Endothelial cell of umbilical vein (primary cell): ENCODE data around the gene FHOD3. TPM values are rescaled to one million over a fixed set of nuclear protein-coding genes. Genes with fewer than 3 reads are reported as not detected.

ENCODE experiments used
- BruUV-seq: library from RNA; stranded (reverse); fragments of 400-500 nt; replicated peaks from 2 replicates; lab custom pipeline; 2021; lab: Mats Ljungman, UMichigan
- CTCF ChIA-PET: fragments of 300-600, 350-600 bp; sonication (Branson Sonifier 250); formaldehyde crosslinking; loops from one replicate; lab custom pipeline; 2021; ENCODE audit warnings: antibody characterized with exemption, inconsistent platforms; lab: Charles Lee
- POLR2A ChIA-PET: fragments of 300-600, 350-600 bp; sonication (Branson Sonifier 250); formaldehyde crosslinking; loops from one replicate; lab custom pipeline; 2021; ENCODE audit warnings: antibody characterized with exemption, inconsistent platforms; lab: Charles Lee
- DNase-seq: peaks from one replicate; pipeline ENCODE4 v3.0.0-alpha.2; 2011; ENCODE audit warnings: low read depth, low spot score
- FAIRE-seq: peaks from 2 replicates; lab custom pipeline; 2011; peaks lifted over from hg19 to GRCh38; lab: Jason Lieb, UNC
- H2AFZ ChIP-seq: 2 replicates; pipeline ENCODE4 v1.6.0; 2012; ENCODE audit warnings: low read depth, low read length, control low read depth, inconsistent platforms
- H3K27ac ChIP-seq: 2 replicates; pipeline ENCODE4 v1.5.1; 2011; ENCODE audit warnings: low read depth, mild to moderate bottlenecking, control low read depth, low read length, moderate library complexity; ENCODE audit not compliant: insufficient read depth
- H3K27me3 ChIP-seq, 2 experiments: 2 replicates each; pipeline versions ENCODE4 v1.6.0 to v1.6.1; 2011; ENCODE audit warnings: low read length in 2 of 2, mixed read lengths in 1 of 2; ENCODE audit not compliant: control insufficient read depth in 2 of 2, insufficient read depth in 2 of 2
- H3K36me3 ChIP-seq, 2 experiments: 2 replicates in 1 of 2; 3 replicates in 1 of 2; pipeline ENCODE4 v1.5.1; 2011; ENCODE audit warnings: low read length in 2 of 2, mild to moderate bottlenecking in 1 of 2, moderate library complexity in 1 of 2; ENCODE audit not compliant: control insufficient read depth in 2 of 2, insufficient read depth in 2 of 2; ENCODE audit errors: extremely low read depth in 1 of 2
- H3K4me1 ChIP-seq: 3 replicates; pipeline ENCODE4 v1.5.1; 2011; ENCODE audit warnings: mild to moderate bottlenecking, low read length; ENCODE audit not compliant: control insufficient read depth, insufficient read depth; ENCODE audit errors: extremely low read depth
- H3K4me2 ChIP-seq: 2 replicates; pipeline ENCODE4 v1.6.1; 2011; ENCODE audit warnings: low read length, control low read depth, mixed read lengths; ENCODE audit not compliant: insufficient read depth
- H3K4me3 ChIP-seq, 3 experiments: fragments of 200-600 bp in 1 of 3; sonication (generic), shearing (Covaris generic) in 1 of 3; replicated peaks in 1 of 3; 2 replicates each; pipeline ENCODE4 v1.5.1; 2011 to 2016; ENCODE audit warnings: control low read depth in 3 of 3, low read length in 3 of 3, mild to moderate bottlenecking in 2 of 3, inconsistent platforms in 1 of 3, low read depth in 1 of 3, moderate library complexity in 1 of 3; ENCODE audit not compliant: insufficient read depth in 1 of 3
- H3K79me2 ChIP-seq: 2 replicates; pipeline ENCODE4 v1.6.0; 2012; ENCODE audit warnings: low read length, inconsistent platforms; ENCODE audit not compliant: control insufficient read depth, insufficient read depth
- H3K9ac ChIP-seq: replicated peaks from 2 replicates; pipeline ENCODE3; 2011; ENCODE audit warnings: low read length, control low read depth; ENCODE audit not compliant: insufficient read depth; ENCODE audit errors: extremely low read depth
- H3K9me1 ChIP-seq: replicated peaks from 3 replicates; pipeline ENCODE4 v1.6.0; 2011; ENCODE audit warnings: mild to moderate bottlenecking, low read length; ENCODE audit not compliant: control insufficient read depth, insufficient read depth; ENCODE audit errors: extremely low read depth
- H3K9me3 ChIP-seq: replicated peaks from 2 replicates; pipeline ENCODE4 v1.5.1; 2012; ENCODE audit warnings: low read length, inconsistent platforms; ENCODE audit not compliant: control insufficient read depth, insufficient read depth
- H4K20me1 ChIP-seq: replicated peaks from 2 replicates; pipeline ENCODE3; 2011; ENCODE audit warnings: mild to moderate bottlenecking, low read length; ENCODE audit not compliant: control insufficient read depth, insufficient read depth; ENCODE audit errors: extremely low read depth
- FOS ChIP-seq: IDR thresholded peaks from 2 replicates; pipeline ENCODE4 v1.6.1; 2011; ENCODE audit warnings: mild to moderate bottlenecking, low read length, moderate library complexity, borderline replicate concordance; ENCODE audit not compliant: insufficient read depth
- GATA2 ChIP-seq: IDR thresholded peaks from 2 replicates; pipeline ENCODE4 v1.7.0; 2011; ENCODE audit warnings: low read depth, mild to moderate bottlenecking, moderate library complexity, mixed read lengths, low read length; ENCODE audit not compliant: insufficient read length, insufficient read depth
- JUN ChIP-seq: IDR thresholded peaks from 2 replicates; pipeline ENCODE4 v1.6.1; 2011; ENCODE audit warnings: borderline replicate concordance, low read depth; ENCODE audit not compliant: insufficient read length, insufficient read depth
- MYC ChIP-seq: IDR thresholded peaks from one replicate; pipeline ENCODE4 v1.6.1; 2011; ENCODE audit warnings: mild to moderate bottlenecking, low read depth, low read length
- POLR2A ChIP-seq: IDR thresholded peaks from 2 replicates; pipeline ENCODE4 v1.6.1; 2012; ENCODE audit warnings: low read depth, mild to moderate bottlenecking, control low read depth, low read length
- POLR2AphosphoS5 ChIP-seq: IDR thresholded peaks from 2 replicates; pipeline ENCODE4 v1.6.1; 2012; ENCODE audit warnings: low read depth, mild to moderate bottlenecking, control low read depth, low read length, moderate library complexity; ENCODE audit not compliant: insufficient read depth
- dilution Hi-C: fragments of 300-500 bp; cut with MboI; formaldehyde crosslinking; loops from one replicate; pipeline ENCODE4 v1.15.0; 2019; ENCODE audit warnings: low sequenced_read_pairs; ENCODE audit not compliant: extremely low pct_ligation_motif_present
- intact Hi-C: fragments of 100-400 bp; cut with micrococcal nuclease; formaldehyde crosslinking; loops from one replicate; pipeline ENCODE4 v1.10.0; 2022
- polyA plus RNA-seq, 4 experiments: library from polyadenylated mRNA; depleted of rRNA in 3 of 4; stranded (reverse) in 3 of 4; unstranded in 1 of 4; fragments of >200 nt; gene quantifications; 2 replicates each; pipeline versions ENCODE4 v1.2.1 to v1.2.3, GENCODE V29; 2011 to 2012; ENCODE audit warnings: missing spikeins in 1 of 4
- total RNA-seq: library from RNA; stranded (reverse); gene quantifications from 2 replicates; pipeline ENCODE4 v1.2.3, GENCODE V29; 2021
- TF ChIP-seq, protein P1 (sequence below): IDR thresholded peaks from 2 replicates; pipeline ENCODE4 v1.6.1; 2011; ENCODE audit not compliant: insufficient read depth, insufficient read length
- TF ChIP-seq, protein P2 (sequence below), 2 donors: IDR thresholded peaks; 1 replicate in 1 of 2; 2 replicates in 1 of 2; pipeline ENCODE4 v1.5.1; 2011; ENCODE audit warnings: low read length in 2 of 2, mild to moderate bottlenecking in 2 of 2, moderate library complexity in 2 of 2, control low read depth in 1 of 2, inconsistent platforms in 1 of 2, low read depth in 1 of 2; ENCODE audit not compliant: insufficient read depth in 1 of 2; ENCODE audit errors: extremely low read depth in 1 of 2

The FHOD3 gene
- total and polyA plus RNA-seq, 2 donors (not counting 3 experiments of a cell fraction or from before 2014, with no cell fraction given), result 0.06 to 1.5 TPM

GRCh38 chr18:36711813-36712444 lies 414.4 kb downstream of the FHOD3 start:
- no peaks in the 10 kb centered on the region for H3K9me1 ChIP-seq
- H3K4me1 ChIP-seq, result no peaks in the 10 kb centered on the region
- no peaks in the 10 kb centered on the region for H4K20me1 ChIP-seq
- CTCF ChIA-PET, result interaction anchor here (1.7 kb wide), 1 partner anchor 24 kb away, joined by 13 read pairs; no protein-coding TSS in a partner anchor
- DNase-seq (no peak), FAIRE-seq (no peak)
- H3K27ac ChIP-seq, result no peak overlapping the region
- H3K4me3 ChIP-seq, result no peak overlapping the region
- H3K9ac ChIP-seq, result no peak overlapping the region
- peaks cover 0 to 2% of the 10 kb centered on the region in 2 experiments for H3K27me3 ChIP-seq
- BruUV-seq, result no TSS peak
- no peak overlapping the region for H2AFZ ChIP-seq
- no peaks in the 10 kb centered on the region for H3K9me3 ChIP-seq
- no peaks in the 10 kb centered on the region for H3K79me2 ChIP-seq
- TF ChIP-seq, protein P1, sequence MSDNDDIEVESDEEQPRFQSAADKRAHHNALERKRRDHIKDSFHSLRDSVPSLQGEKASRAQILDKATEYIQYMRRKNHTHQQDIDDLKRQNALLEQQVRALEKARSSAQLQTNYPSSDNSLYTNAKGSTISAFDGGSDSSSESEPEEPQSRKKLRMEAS, result no peak
- TF ChIP-seq POLR2A, result no peak
- peak; percentile 43 for TF ChIP-seq FOS
- TF ChIP-seq, protein P2, sequence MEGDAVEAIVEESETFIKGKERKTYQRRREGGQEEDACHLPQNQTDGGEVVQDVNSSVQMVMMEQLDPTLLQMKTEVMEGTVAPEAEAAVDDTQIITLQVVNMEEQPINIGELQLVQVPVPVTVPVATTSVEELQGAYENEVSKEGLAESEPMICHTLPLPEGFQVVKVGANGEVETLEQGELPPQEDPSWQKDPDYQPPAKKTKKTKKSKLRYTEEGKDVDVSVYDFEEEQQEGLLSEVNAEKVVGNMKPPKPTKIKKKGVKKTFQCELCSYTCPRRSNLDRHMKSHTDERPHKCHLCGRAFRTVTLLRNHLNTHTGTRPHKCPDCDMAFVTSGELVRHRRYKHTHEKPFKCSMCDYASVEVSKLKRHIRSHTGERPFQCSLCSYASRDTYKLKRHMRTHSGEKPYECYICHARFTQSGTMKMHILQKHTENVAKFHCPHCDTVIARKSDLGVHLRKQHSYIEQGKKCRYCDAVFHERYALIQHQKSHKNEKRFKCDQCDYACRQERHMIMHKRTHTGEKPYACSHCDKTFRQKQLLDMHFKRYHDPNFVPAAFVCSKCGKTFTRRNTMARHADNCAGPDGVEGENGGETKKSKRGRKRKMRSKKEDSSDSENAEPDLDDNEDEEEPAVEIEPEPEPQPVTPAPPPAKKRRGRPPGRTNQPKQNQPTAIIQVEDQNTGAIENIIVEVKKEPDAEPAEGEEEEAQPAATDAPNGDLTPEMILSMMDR (IDR thresholded peaks at IDR 0.05; ENCODE audit: extremely low read depth in 1 of 2, insufficient read depth in 1 of 2, low read depth in 1 of 2, low read length in 2 of 2), result no peak
- no peak for TF ChIP-seq MYC
- no peak for TF ChIP-seq GATA2
- TF ChIP-seq JUN, result no peak
- TF ChIP-seq POLR2AphosphoS5, result no peak
- dilution Hi-C loops (no loop called here), intact Hi-C loops (no loop called here)
- H3K4me2 ChIP-seq, result no peak overlapping the region
- H3K36me3 ChIP-seq, result no peaks in the 10 kb centered on the region
- POLR2A ChIA-PET, result no interaction called here
